ENCODE measurements around the gene RBFOX1.

Gene RBFOX1

GRCh38 chr16:7331997-7332396 is 648 bp upstream of the RBFOX1 start:
- H3K9ac ChIP-seq (ENCODE audit: low read depth in 1 of 2, low read length in 2 of 2), result no peak overlapping the region
- H3K4me1 ChIP-seq (ENCODE audit: control insufficient read depth in 2 of 2, insufficient read depth in 2 of 2, low read length in 2 of 2), result no peaks in the 10 kb centered on the region
- H3K9me3 ChIP-seq (ENCODE audit: control insufficient read depth in 2 of 2, low read length in 2 of 2), result no peaks in the 10 kb centered on the region
- no peak overlapping the region for H3K4me3 ChIP-seq (ENCODE audit: low read length in 2 of 2)
- no peak overlapping the region for H3K27ac ChIP-seq (ENCODE audit: low read depth in 2 of 2, low read length in 2 of 2)
- H3K36me3 ChIP-seq (ENCODE audit: control insufficient read depth in 2 of 2, insufficient read depth in 2 of 2, low read length in 2 of 2), result no peaks in the 10 kb centered on the region
- no peaks in the 10 kb centered on the region for H3K27me3 ChIP-seq (ENCODE audit: control insufficient read depth in 2 of 2, insufficient read depth in 2 of 2, low read length in 2 of 2)

GRCh38 chr16:7333180-7333725 is 608 bp downstream of the RBFOX1 start:
- H3K4me1 ChIP-seq (ENCODE audit: control insufficient read depth in 2 of 2, insufficient read depth in 2 of 2, low read length in 2 of 2), result no peaks in the 10 kb centered on the region
- H3K36me3 ChIP-seq (ENCODE audit: control insufficient read depth in 2 of 2, insufficient read depth in 2 of 2, low read length in 2 of 2), result no peaks in the 10 kb centered on the region
- H3K4me3 ChIP-seq (ENCODE audit: low read length in 2 of 2), result no peak overlapping the region
- no peaks in the 10 kb centered on the region for H3K27me3 ChIP-seq (ENCODE audit: control insufficient read depth in 2 of 2, insufficient read depth in 2 of 2, low read length in 2 of 2)
- no peak overlapping the region for H3K27ac ChIP-seq (ENCODE audit: low read depth in 2 of 2, low read length in 2 of 2)
- H3K9ac ChIP-seq (ENCODE audit: low read depth in 1 of 2, low read length in 2 of 2), result no peak overlapping the region
- no peaks in the 10 kb centered on the region for H3K9me3 ChIP-seq (ENCODE audit: control insufficient read depth in 2 of 2, low read length in 2 of 2)

- no peaks in the 10 kb centered on the region for H3K9me3 ChIP-seq (ENCODE audit: control insufficient read depth in 2 of 2, low read length in 2 of 2)
- no peak overlapping the region for H3K4me3 ChIP-seq (ENCODE audit: low read length in 2 of 2)
- no peaks in the 10 kb centered on the region for H3K27me3 ChIP-seq (ENCODE audit: control insufficient read depth in 2 of 2, insufficient read depth in 2 of 2, low read length in 2 of 2)
- no peaks in the 10 kb centered on the region for H3K4me1 ChIP-seq (ENCODE audit: control insufficient read depth in 2 of 2, insufficient read depth in 2 of 2, low read length in 2 of 2)
- H3K36me3 ChIP-seq (ENCODE audit: control insufficient read depth in 2 of 2, insufficient read depth in 2 of 2, low read length in 2 of 2), result no peaks in the 10 kb centered on the region
- H3K27ac ChIP-seq (ENCODE audit: low read depth in 2 of 2, low read length in 2 of 2), result no peak overlapping the region
- no peak overlapping the region for H3K9ac ChIP-seq (ENCODE audit: low read depth in 1 of 2, low read length in 2 of 2)
Measured at GRCh38 chr16:7334801-7335560, 2.3 kb downstream of the RBFOX1 start.

- Histone ChIP-seq H3K4me3 (ENCODE audit: low read length in 2 of 2) (no peak overlapping the region), H3K9ac (ENCODE audit: low read depth in 1 of 2, low read length in 2 of 2) (no peak overlapping the region), H3K27me3 (ENCODE audit: control insufficient read depth in 2 of 2, insufficient read depth in 2 of 2, low read length in 2 of 2) (no peaks in the 10 kb centered on the region), H3K36me3 (ENCODE audit: control insufficient read depth in 2 of 2, insufficient read depth in 2 of 2, low read length in 2 of 2) (no peaks in the 10 kb centered on the region), H3K9me3 (ENCODE audit: control insufficient read depth in 2 of 2, low read length in 2 of 2) (no peaks in the 10 kb centered on the region), H3K4me1 (ENCODE audit: control insufficient read depth in 2 of 2, insufficient read depth in 2 of 2, low read length in 2 of 2) (no peaks in the 10 kb centered on the region), H3K27ac (ENCODE audit: low read depth in 2 of 2, low read length in 2 of 2) (no peak overlapping the region)
Measured at GRCh38 chr16:7335991-7336634, 3.5 kb downstream of the RBFOX1 start.

- Histone ChIP-seq H3K4me3 (ENCODE audit: low read length in 2 of 2) (no peak overlapping the region), H3K27ac (ENCODE audit: low read depth in 2 of 2, low read length in 2 of 2) (no peak overlapping the region), H3K4me1 (ENCODE audit: control insufficient read depth in 2 of 2, insufficient read depth in 2 of 2, low read length in 2 of 2) (no peaks in the 10 kb centered on the region)
Measured at GRCh38 chr16:7336742-7337141, 4.1 kb downstream of the RBFOX1 start.

GRCh38 chr16:7338826-7339225 is 6.2 kb downstream of the RBFOX1 start:
- H3K27ac ChIP-seq (ENCODE audit: low read depth in 2 of 2, low read length in 2 of 2), result no peak overlapping the region
- no peaks in the 10 kb centered on the region for H3K27me3 ChIP-seq (ENCODE audit: control insufficient read depth in 2 of 2, insufficient read depth in 2 of 2, low read length in 2 of 2)
- H3K4me1 ChIP-seq (ENCODE audit: control insufficient read depth in 2 of 2, insufficient read depth in 2 of 2, low read length in 2 of 2), result no peaks in the 10 kb centered on the region
- H3K9ac ChIP-seq (ENCODE audit: low read depth in 1 of 2, low read length in 2 of 2), result no peak overlapping the region
- H3K9me3 ChIP-seq (ENCODE audit: control insufficient read depth in 2 of 2, low read length in 2 of 2), result no peaks in the 10 kb centered on the region
- no peaks in the 10 kb centered on the region for H3K36me3 ChIP-seq (ENCODE audit: control insufficient read depth in 2 of 2, insufficient read depth in 2 of 2, low read length in 2 of 2)
- no peak overlapping the region for H3K4me3 ChIP-seq (ENCODE audit: low read length in 2 of 2)

More at GRCh38 chr16:7336742-7337141, 4.1 kb downstream of the RBFOX1 start:
- Histone ChIP-seq H3K9me3 (ENCODE audit: control insufficient read depth in 2 of 2, low read length in 2 of 2) (no peaks in the 10 kb centered on the region), H3K36me3 (ENCODE audit: control insufficient read depth in 2 of 2, insufficient read depth in 2 of 2, low read length in 2 of 2) (no peaks in the 10 kb centered on the region), H3K9ac (ENCODE audit: low read depth in 1 of 2, low read length in 2 of 2) (no peak overlapping the region), H3K27me3 (ENCODE audit: control insufficient read depth in 2 of 2, insufficient read depth in 2 of 2, low read length in 2 of 2) (no peaks in the 10 kb centered on the region)

GRCh38 chr16:7339700-7340099 is 7.1 kb downstream of the RBFOX1 start:
- Histone ChIP-seq H3K4me1 (ENCODE audit: control insufficient read depth in 2 of 2, insufficient read depth in 2 of 2, low read length in 2 of 2) (no peaks in the 10 kb centered on the region), H3K27ac (ENCODE audit: low read depth in 2 of 2, low read length in 2 of 2) (no peak overlapping the region), H3K27me3 (ENCODE audit: control insufficient read depth in 2 of 2, insufficient read depth in 2 of 2, low read length in 2 of 2) (no peaks in the 10 kb centered on the region), H3K9me3 (ENCODE audit: control insufficient read depth in 2 of 2, low read length in 2 of 2) (no peaks in the 10 kb centered on the region), H3K9ac (ENCODE audit: low read depth in 1 of 2, low read length in 2 of 2) (no peak overlapping the region), H3K36me3 (ENCODE audit: control insufficient read depth in 2 of 2, insufficient read depth in 2 of 2, low read length in 2 of 2) (no peaks in the 10 kb centered on the region), H3K4me3 (ENCODE audit: low read length in 2 of 2) (no peak overlapping the region)

- Histone ChIP-seq H3K27ac (ENCODE audit: low read depth in 2 of 2, low read length in 2 of 2) (no peak overlapping the region), H3K4me3 (ENCODE audit: low read length in 2 of 2) (no peak overlapping the region), H3K9ac (ENCODE audit: low read depth in 1 of 2, low read length in 2 of 2) (no peak overlapping the region), H3K9me3 (ENCODE audit: control insufficient read depth in 2 of 2, low read length in 2 of 2) (no peaks in the 10 kb centered on the region), H3K36me3 (ENCODE audit: control insufficient read depth in 2 of 2, insufficient read depth in 2 of 2, low read length in 2 of 2) (no peaks in the 10 kb centered on the region), H3K27me3 (ENCODE audit: control insufficient read depth in 2 of 2, insufficient read depth in 2 of 2, low read length in 2 of 2) (no peaks in the 10 kb centered on the region), H3K4me1 (ENCODE audit: control insufficient read depth in 2 of 2, insufficient read depth in 2 of 2, low read length in 2 of 2) (no peaks in the 10 kb centered on the region)
Measured at GRCh38 chr16:7340938-7341337, 8.3 kb downstream of the RBFOX1 start.

GRCh38 chr16:7342598-7342997 is 10.0 kb downstream of the RBFOX1 start:
- no peak overlapping the region for H3K27ac ChIP-seq (ENCODE audit: low read depth in 2 of 2, low read length in 2 of 2)
- no peaks in the 10 kb centered on the region for H3K4me1 ChIP-seq (ENCODE audit: control insufficient read depth in 2 of 2, insufficient read depth in 2 of 2, low read length in 2 of 2)
- peaks cover 0 to 2% of the 10 kb centered on the region in 2 donors for H3K9me3 ChIP-seq (ENCODE audit: control insufficient read depth in 2 of 2, low read length in 2 of 2)
- H3K36me3 ChIP-seq (ENCODE audit: control insufficient read depth in 2 of 2, insufficient read depth in 2 of 2, low read length in 2 of 2), result no peaks in the 10 kb centered on the region
- H3K27me3 ChIP-seq (ENCODE audit: control insufficient read depth in 2 of 2, insufficient read depth in 2 of 2, low read length in 2 of 2), result no peaks in the 10 kb centered on the region
- no peak overlapping the region for H3K4me3 ChIP-seq (ENCODE audit: low read length in 2 of 2)
- no peak overlapping the region for H3K9ac ChIP-seq (ENCODE audit: low read depth in 1 of 2, low read length in 2 of 2)

GRCh38 chr16:7343243-7343642 is 10.6 kb downstream of the RBFOX1 start:
- no peaks in the 10 kb centered on the region for H3K36me3 ChIP-seq (ENCODE audit: control insufficient read depth in 2 of 2, insufficient read depth in 2 of 2, low read length in 2 of 2)
- peaks cover 0 to 2% of the 10 kb centered on the region in 2 donors for H3K9me3 ChIP-seq (ENCODE audit: control insufficient read depth in 2 of 2, low read length in 2 of 2)
- H3K9ac ChIP-seq (ENCODE audit: low read depth in 1 of 2, low read length in 2 of 2), result no peak overlapping the region
- no peak overlapping the region for H3K4me3 ChIP-seq (ENCODE audit: low read length in 2 of 2)
- H3K4me1 ChIP-seq (ENCODE audit: control insufficient read depth in 2 of 2, insufficient read depth in 2 of 2, low read length in 2 of 2), result no peaks in the 10 kb centered on the region
- H3K27me3 ChIP-seq (ENCODE audit: control insufficient read depth in 2 of 2, insufficient read depth in 2 of 2, low read length in 2 of 2), result no peaks in the 10 kb centered on the region
- no peak overlapping the region for H3K27ac ChIP-seq (ENCODE audit: low read depth in 2 of 2, low read length in 2 of 2)

Data from mucosa of rectum (tissue), 2 donors.